T-helper 17 cell (primary cell): ENCODE data around the gene CAMSAP3. TPM values are rescaled to one million over a fixed set of nuclear protein-coding genes. Genes with fewer than 3 reads are reported as not detected.

Source experiments
- ATAC-seq: fragments of 150-1000 bp; cut with Tn5 transposase; 2 replicates; pipeline ENCODE4 v1.10.0; 2021; ENCODE audit warnings: mild to moderate bottlenecking, moderate library complexity
- DNase-seq, 3 donors: peaks; one replicate each; pipeline versions ENCODE4 v3.0.0 to v3.0.0-alpha.2; 2020 to 2021
- H3K9me3 ChIP-seq: one replicate; pipeline ENCODE4 v1.7.0; 2013; ENCODE audit warnings: low read length, mild to moderate bottlenecking; ENCODE audit not compliant: control insufficient read depth, poor library complexity, severe bottlenecking
- H3K27ac Mint-ChIP-seq: one replicate; pipeline ENCODE4 v1.8.0; 2022; ENCODE audit warnings: mild to moderate bottlenecking, moderate library complexity, mixed read lengths
- H3K27me3 Mint-ChIP-seq: one replicate; pipeline ENCODE4 v1.8.0; 2022; ENCODE audit warnings: mixed read lengths
- H3K36me3 Mint-ChIP-seq: one replicate; pipeline ENCODE4 v1.8.0; 2022; ENCODE audit warnings: low read depth, mixed read lengths
- H3K4me1 Mint-ChIP-seq: one replicate; pipeline ENCODE4 v1.8.0; 2022; ENCODE audit warnings: mild to moderate bottlenecking, mixed read lengths
- H3K4me3 Mint-ChIP-seq: one replicate; pipeline ENCODE4 v1.8.0; 2022; ENCODE audit warnings: mild to moderate bottlenecking, moderate library complexity, mixed read lengths
- total RNA-seq, 4 donors: library from RNA in 2 of 4; stranded (reverse) in 2 of 4; gene quantifications; one replicate each; pipeline ENCODE4 v1.2.3 and lab custom pipeline; 2022 to 2026

CAMSAP3 gene
- total RNA-seq, 2 donors from 2014 or later, result 0.12 to 0.44 TPM

- H3K9me3 ChIP-seq, result no peaks in the 10 kb centered on the region
- DNase-seq, result no peak
- Mint-ChIP-seq H3K27me3 (no peaks in the 10 kb centered on the region), H3K27ac (no peak overlapping the region), H3K4me1 (peaks cover 16% of the 10 kb centered on the region), H3K36me3 (peaks cover 5% of the 10 kb centered on the region), H3K4me3 (no peak overlapping the region)
- no peak for ATAC-seq
These were observed 28.3 kb downstream of the CAMSAP3 start for GRCh38 chr19:7623725-7624603.

GRCh38 chr19:7624810-7625209 is 29.1 kb downstream of the CAMSAP3 start:
- ATAC-seq (no peak), DNase-seq (no peak)
- peaks cover 11% of the 10 kb centered on the region for H3K36me3 Mint-ChIP-seq
- H3K27me3 Mint-ChIP-seq, result no peaks in the 10 kb centered on the region
- H3K4me3 Mint-ChIP-seq, result no peak overlapping the region
- no peaks in the 10 kb centered on the region for H3K9me3 ChIP-seq
- peak overlapping the region; percentile 21 for H3K27ac Mint-ChIP-seq
- peaks cover 25% of the 10 kb centered on the region for H3K4me1 Mint-ChIP-seq

- H3K9me3 ChIP-seq, result no peaks in the 10 kb centered on the region
- no peak for DNase-seq
- Mint-ChIP-seq H3K36me3 (peaks cover 11% of the 10 kb centered on the region), H3K27me3 (no peaks in the 10 kb centered on the region), H3K27ac (no peak overlapping the region), H3K4me1 (peaks cover 33% of the 10 kb centered on the region), H3K4me3 (no peak overlapping the region)
- ATAC-seq, result no peak
These were observed 30.2 kb downstream of the CAMSAP3 start for GRCh38 chr19:7625763-7626372.

- H3K4me3 Mint-ChIP-seq, result no peak overlapping the region
- H3K27me3 Mint-ChIP-seq, result no peaks in the 10 kb centered on the region
- ATAC-seq (no peak), DNase-seq (no peak)
- H3K27ac Mint-ChIP-seq, result no peak overlapping the region
- H3K9me3 ChIP-seq, result no peaks in the 10 kb centered on the region
- H3K4me1 Mint-ChIP-seq, result peaks cover 37% of the 10 kb centered on the region
- peaks cover 11% of the 10 kb centered on the region for H3K36me3 Mint-ChIP-seq
These were observed 31.5 kb downstream of the CAMSAP3 start for GRCh38 chr19:7627166-7627565.

DNA sequence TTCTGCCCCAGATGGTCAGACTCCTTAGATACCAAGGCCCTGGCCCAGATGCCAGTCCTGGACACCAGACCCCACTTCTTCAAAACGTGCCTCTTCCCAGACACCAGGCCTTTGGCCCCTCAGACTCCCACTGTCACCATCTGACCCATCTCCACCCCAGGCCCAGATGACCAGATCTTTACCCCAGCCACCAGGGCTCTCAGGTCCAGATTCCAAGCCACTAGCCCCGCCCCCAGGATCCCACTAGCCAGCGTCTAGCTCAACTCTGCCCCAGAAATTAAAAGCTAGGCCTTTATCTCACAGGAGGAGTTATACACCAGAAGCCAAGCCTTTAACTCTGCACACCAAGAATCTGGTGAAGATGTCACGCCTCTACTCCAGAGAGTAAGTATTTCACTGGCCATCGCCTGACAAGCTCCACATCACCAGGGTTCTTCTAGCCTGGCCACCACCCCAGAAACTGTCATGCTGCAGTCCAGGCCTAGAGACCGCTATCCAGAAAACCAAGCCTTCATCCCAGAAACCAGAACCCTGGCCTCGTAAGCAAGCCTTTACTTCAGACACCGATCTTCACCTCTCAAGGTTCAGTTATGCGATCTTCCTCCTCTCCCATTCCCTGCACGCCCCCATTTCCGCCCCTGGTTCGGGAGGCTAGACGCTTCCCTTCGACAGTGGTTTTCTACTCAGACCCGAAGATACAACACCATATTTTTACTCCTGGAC is 33.1 kb downstream of the CAMSAP3 start:
- Mint-ChIP-seq H3K36me3 (peaks cover 5% of the 10 kb centered on the region), H3K27ac (peak overlapping the region; percentile 100), H3K27me3 (no peaks in the 10 kb centered on the region), H3K4me1 (peaks cover 39% of the 10 kb centered on the region), H3K4me3 (peak overlapping the region; percentile 100)
- no peaks in the 10 kb centered on the region for H3K9me3 ChIP-seq
- ATAC-seq, result no peak
- no peak for DNase-seq

DNA sequence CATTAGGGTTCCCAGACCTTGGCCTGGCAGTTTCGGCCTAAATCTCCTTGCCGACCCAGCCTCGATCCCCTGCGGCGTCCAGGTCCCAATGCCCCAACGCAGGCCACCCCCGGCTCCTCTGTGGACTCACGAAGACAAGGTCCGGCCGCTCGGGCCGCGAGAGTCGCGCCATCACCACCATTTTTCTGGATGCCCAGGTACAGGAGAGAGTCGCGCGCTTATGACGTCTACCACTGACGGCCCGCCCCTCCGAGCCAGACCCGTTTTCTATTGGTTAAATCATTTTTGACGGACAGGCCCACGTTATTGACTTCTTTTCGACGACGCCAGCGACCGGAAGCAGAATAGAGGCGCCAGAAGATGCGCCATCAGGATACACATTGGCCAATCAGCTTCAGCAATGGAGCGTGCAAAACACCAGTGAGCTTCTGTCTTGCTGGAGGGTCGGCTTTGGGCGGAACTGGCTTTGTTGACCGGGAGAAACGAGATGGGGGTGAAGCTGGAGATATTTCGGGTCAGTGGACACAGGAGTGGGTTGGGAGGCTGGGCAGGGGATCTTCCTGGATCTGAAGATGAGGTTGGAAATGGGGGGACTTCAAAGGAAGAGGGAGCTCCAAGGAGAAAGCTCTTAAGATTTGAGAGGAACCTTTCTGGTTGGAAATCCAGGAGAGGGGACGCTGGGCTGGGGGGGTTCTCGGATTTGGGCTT is 33.8 kb downstream of the CAMSAP3 start, which contains the start of the genes PET100 and XAB2:
Gene PET100 (plus strand): TSS at position 447 of the 708 bp plus-strand sequence. CDS start 41 bp downstream, at position 488.
Gene XAB2 (minus strand): TSS at position 199 of the 708 bp plus-strand sequence. CDS start 18 bp downstream, at position 181.
- DNase-seq (peak; percentile 82 to 90 (median 86)), ATAC-seq (peak; percentile 96)
- Mint-ChIP-seq H3K27ac (peak within 1 kb of the TSS; percentile 100), H3K4me3 (peak within 1 kb of the TSS; percentile 100), H3K36me3 (peaks cover 5% of the 10 kb centered on the region), H3K27me3 (no peaks in the 10 kb centered on the region), H3K4me1 (peaks cover 37% of the 10 kb centered on the region)
- H3K9me3 ChIP-seq, result no peaks in the 10 kb centered on the region

GRCh38 chr19:7631577-7631976 is 35.9 kb downstream of the CAMSAP3 start:
- no peak overlapping the region for H3K27ac Mint-ChIP-seq
- peaks cover 5% of the 10 kb centered on the region for H3K36me3 Mint-ChIP-seq
- H3K4me1 Mint-ChIP-seq, result peaks cover 42% of the 10 kb centered on the region
- DNase-seq (no peak), ATAC-seq (no peak)
- H3K4me3 Mint-ChIP-seq, result no peak overlapping the region
- no peaks in the 10 kb centered on the region for H3K27me3 Mint-ChIP-seq
- no peaks in the 10 kb centered on the region for H3K9me3 ChIP-seq

GRCh38 chr19:7632340-7633203 is 36.9 kb downstream of the CAMSAP3 start:
- H3K9me3 ChIP-seq, result no peaks in the 10 kb centered on the region

DNA sequence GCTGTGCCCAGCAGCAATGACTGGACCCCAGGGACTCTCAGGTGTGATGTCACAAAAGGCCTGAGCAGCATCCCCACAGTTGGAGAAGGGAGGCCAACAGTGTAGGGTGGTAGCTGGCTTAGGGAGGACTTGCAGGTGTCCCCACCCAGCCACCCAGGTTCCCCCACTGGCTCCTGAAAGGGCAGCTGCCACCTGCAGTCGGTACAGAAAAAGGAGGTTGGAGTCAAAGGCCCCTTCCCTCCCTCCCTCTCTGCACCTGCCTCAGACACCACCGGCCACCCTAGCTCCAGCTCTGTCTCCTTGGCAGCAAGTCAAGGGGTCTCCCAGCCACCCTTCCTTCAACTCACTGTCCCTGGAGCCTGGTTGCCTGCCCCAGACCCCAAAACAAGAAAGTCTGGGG is 38.0 kb downstream of the CAMSAP3 start, which contains the start of gene PCP2:
Gene PCP2 (minus strand): TSS at position 22 of the 400 bp plus-strand sequence. CDS start 262 bp downstream, outside the sequence.
- Mint-ChIP-seq H3K4me3 (peak within 1 kb of the TSS; percentile 49), H3K27me3 (no peaks in the 10 kb centered on the region), H3K27ac (peak within 1 kb of the TSS; percentile 59), H3K4me1 (peaks cover 32% of the 10 kb centered on the region), H3K36me3 (peaks cover 5% of the 10 kb centered on the region)
- no peak for DNase-seq
- no peak for ATAC-seq
- no peaks in the 10 kb centered on the region for H3K9me3 ChIP-seq

More at GRCh38 chr19:7632340-7633203, 36.9 kb downstream of the CAMSAP3 start:
- Mint-ChIP-seq H3K4me3 (peak overlapping the region; percentile 49), H3K27ac (no peak overlapping the region), H3K36me3 (peaks cover 5% of the 10 kb centered on the region), H3K4me1 (peaks cover 39% of the 10 kb centered on the region), H3K27me3 (no peaks in the 10 kb centered on the region)
- DNase-seq, result no peak
- ATAC-seq, result no peak

DNA sequence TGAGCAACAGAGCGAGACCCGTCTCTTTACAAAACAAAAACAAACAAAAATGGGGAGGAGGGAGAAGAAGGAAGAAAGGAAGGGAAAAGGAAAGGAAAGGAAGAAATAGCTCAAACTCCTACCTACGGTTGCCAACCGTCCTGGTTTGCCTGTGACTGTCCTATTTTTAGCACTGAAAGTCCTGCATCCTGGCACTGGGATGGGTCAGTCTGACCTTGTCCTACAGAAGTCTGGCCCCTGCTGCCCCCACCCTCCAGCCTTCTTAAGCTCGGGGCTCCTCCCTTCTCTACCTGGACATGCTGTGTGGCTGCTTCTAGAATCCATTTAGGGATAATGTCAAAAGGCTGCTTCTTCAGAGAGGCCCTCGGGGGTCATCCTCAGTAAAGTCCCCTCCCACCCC is 40.0 kb downstream of the CAMSAP3 start:
- DNase-seq (no peak), ATAC-seq (no peak)
- no peaks in the 10 kb centered on the region for H3K9me3 ChIP-seq
- peaks cover 6% of the 10 kb centered on the region for H3K36me3 Mint-ChIP-seq
- no peaks in the 10 kb centered on the region for H3K27me3 Mint-ChIP-seq
- H3K27ac Mint-ChIP-seq, result peak overlapping the region; percentile 83
- H3K4me1 Mint-ChIP-seq, result peaks cover 22% of the 10 kb centered on the region
- H3K4me3 Mint-ChIP-seq, result peak overlapping the region; percentile 87

DNA sequence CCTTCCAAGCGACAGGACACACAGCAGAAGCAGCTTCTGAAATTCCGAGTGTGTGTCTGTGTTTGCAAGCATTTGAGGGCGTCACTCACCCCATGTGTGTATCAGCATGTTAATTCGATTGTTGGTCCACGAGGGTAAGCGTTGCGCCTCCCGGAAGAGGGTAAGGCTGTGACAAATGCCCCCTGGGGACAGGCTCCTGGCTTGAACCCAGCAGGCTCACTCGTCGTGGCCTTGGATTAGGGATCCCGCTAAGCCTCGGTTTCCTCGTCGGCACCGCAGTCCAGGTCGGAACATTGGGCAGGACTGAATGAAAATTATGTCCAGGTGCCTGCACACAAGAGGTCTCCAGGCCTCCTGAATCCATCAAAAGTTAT is 40.6 kb downstream of the CAMSAP3 start:
- DNase-seq (no peak), ATAC-seq (no peak)
- no peaks in the 10 kb centered on the region for H3K9me3 ChIP-seq
- Mint-ChIP-seq H3K27ac (peak overlapping the region; percentile 83), H3K4me3 (peak overlapping the region; percentile 87), H3K4me1 (peaks cover 20% of the 10 kb centered on the region), H3K27me3 (no peaks in the 10 kb centered on the region), H3K36me3 (peaks cover 6% of the 10 kb centered on the region)
